ENCODE results near the gene PCSK5.

GRCh38 chr9:75871624-75872023, 18.8 kb upstream of the PCSK5 start:
- TF ChIP-seq RAD21 (conservative IDR thresholded peaks at IDR 0.05) (no peak), CTCF (IDR thresholded peaks at IDR 0.05; ENCODE audit: poor library complexity, severe bottlenecking) (no peak), POLR2AphosphoS5 (IDR thresholded peaks at IDR 0.05) (no peak)

Measured in neural cell (in vitro differentiated cells).